ENCODE measurements around the gene MARVELD2. TPM values are rescaled to one million over a fixed set of nuclear protein-coding genes. Genes with fewer than 3 reads are reported as not detected.
"Not testable (repeated sequence)": the region's sequence is repeated elsewhere in the genome, so short reads cannot be mapped to it uniquely, and the experiment has no call there.

Gene MARVELD2
- total and polyA plus RNA-seq, 2 donors from 2014 or later: 8.5 to 41.2 TPM

DNA sequence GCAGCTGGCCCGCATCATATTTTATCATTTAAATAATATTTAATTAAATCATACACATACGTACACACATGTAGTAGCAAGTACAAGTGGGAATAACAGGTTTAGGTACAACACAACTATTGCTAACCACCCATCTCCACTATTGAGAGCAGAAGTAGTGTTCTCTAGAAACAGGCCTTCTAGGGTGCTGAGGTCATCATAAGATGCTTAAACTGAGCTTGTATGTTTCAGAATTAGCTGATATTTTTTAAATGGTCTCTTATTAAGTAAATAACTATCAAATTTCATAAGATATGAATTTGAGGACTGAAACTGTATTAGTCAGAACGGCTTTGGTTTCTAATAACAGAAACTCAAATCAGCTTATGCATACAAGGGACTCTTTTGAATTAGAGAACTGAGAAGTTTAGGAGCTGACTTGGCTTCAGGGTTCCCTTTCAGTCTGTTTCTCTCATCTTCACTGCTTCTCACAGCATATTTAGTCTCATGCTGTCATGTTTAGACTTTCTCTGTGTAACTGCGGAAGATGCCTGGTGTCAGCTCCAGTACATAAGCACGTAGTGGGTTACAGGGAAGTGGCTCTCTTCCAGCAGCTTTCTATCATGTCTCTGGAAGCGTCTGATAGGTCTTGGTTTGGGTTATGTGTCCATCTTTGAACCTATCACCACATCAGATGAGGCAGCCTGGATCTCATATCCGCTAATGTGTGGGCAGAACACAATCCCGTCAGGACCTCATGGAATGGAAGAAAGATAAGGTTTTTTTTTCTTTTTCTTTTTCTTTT, 52.7 kb downstream of the MARVELD2 start:
- H3K9ac ChIP-seq (ENCODE audit: low read length in 3 of 3): no peak overlapping the region
- no peaks in the 10 kb centered on the region for H3K36me3 ChIP-seq (ENCODE audit: control insufficient read depth in 2 of 3, insufficient read depth in 3 of 3, low read length in 3 of 3)
- no peak overlapping the region for H3K27ac ChIP-seq (ENCODE audit: low read depth in 2 of 2, low read length in 2 of 2)
- H3K27me3 ChIP-seq (ENCODE audit: control insufficient read depth, insufficient read depth, low read length): no peaks in the 10 kb centered on the region
- H3K9me3 ChIP-seq (ENCODE audit: control insufficient read depth in 2 of 3, insufficient read depth in 1 of 3, low read length in 3 of 3): no peaks in the 10 kb centered on the region
- no peak overlapping the region for H3K4me3 ChIP-seq (ENCODE audit: low read length in 3 of 3)
- no peaks in the 10 kb centered on the region for H3K4me1 ChIP-seq (ENCODE audit: control insufficient read depth in 2 of 3, insufficient read depth in 2 of 3, low read depth in 1 of 3, low read length in 3 of 3)
- FAIRE-seq (no peak), DNase-seq (no peak)
- intact Hi-C loops (cut with DNase I): no loop called here
- TF ChIP-seq CTCF (IDR thresholded peaks at IDR 0.05; ENCODE audit: borderline replicate concordance, extremely low read depth, insufficient read depth): no peak

- no peak for TF ChIP-seq CTCF (IDR thresholded peaks at IDR 0.05; ENCODE audit: borderline replicate concordance, extremely low read depth, insufficient read depth)
- intact Hi-C loops (cut with DNase I): no loop called here
- Histone ChIP-seq H3K9me3 (ENCODE audit: control insufficient read depth in 2 of 3, insufficient read depth in 1 of 3, low read length in 3 of 3) (no peaks in the 10 kb centered on the region), H3K27me3 (ENCODE audit: control insufficient read depth, insufficient read depth, low read length) (no peaks in the 10 kb centered on the region), H3K9ac (ENCODE audit: low read length in 3 of 3) (no peak overlapping the region), H3K4me1 (ENCODE audit: control insufficient read depth in 2 of 3, insufficient read depth in 2 of 3, low read depth in 1 of 3, low read length in 3 of 3) (no peaks in the 10 kb centered on the region), H3K36me3 (ENCODE audit: control insufficient read depth in 2 of 3, insufficient read depth in 3 of 3, low read length in 3 of 3) (no peaks in the 10 kb centered on the region), H3K4me3 (ENCODE audit: low read length in 3 of 3) (no peak overlapping the region), H3K27ac (ENCODE audit: low read depth in 2 of 2, low read length in 2 of 2) (no peak overlapping the region)
- no peak for FAIRE-seq
- no peak for DNase-seq
Measured at GRCh38 chr5:69468631-69469030, 53.7 kb downstream of the MARVELD2 start.

DNA sequence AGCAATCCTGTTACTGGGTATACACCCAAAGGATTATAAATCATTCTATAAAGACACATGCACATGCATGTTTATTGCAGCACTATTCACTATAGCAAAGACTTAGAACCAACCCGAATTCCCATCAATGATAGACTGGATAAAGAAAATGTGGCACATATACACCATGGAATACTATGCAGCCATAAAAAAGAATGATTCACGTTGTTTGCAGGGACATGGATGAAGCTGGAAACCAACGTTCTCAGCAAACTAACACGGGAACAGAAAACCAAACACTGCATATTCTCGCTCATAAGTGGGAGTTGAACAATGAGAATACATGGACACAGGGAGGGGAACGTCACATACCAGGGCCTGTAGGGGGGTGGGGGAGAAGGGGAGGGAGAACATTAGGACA, 56.6 kb downstream of the MARVELD2 start:
- H3K36me3 ChIP-seq (ENCODE audit: control insufficient read depth in 2 of 3, insufficient read depth in 3 of 3, low read length in 3 of 3); intact Hi-C loops (cut with DNase I); H3K4me1 ChIP-seq (ENCODE audit: control insufficient read depth in 2 of 3, insufficient read depth in 2 of 3, low read depth in 1 of 3, low read length in 3 of 3); H3K4me3 ChIP-seq (ENCODE audit: low read length in 3 of 3); H3K27me3 ChIP-seq (ENCODE audit: control insufficient read depth, insufficient read depth, low read length); H3K27ac ChIP-seq (ENCODE audit: low read depth in 2 of 2, low read length in 2 of 2); FAIRE-seq; H3K9me3 ChIP-seq (ENCODE audit: control insufficient read depth in 2 of 3, insufficient read depth in 1 of 3, low read length in 3 of 3); H3K9ac ChIP-seq (ENCODE audit: low read length in 3 of 3); DNase-seq: not testable (repeated sequence)

GRCh38 chr5:69472535-69473143, 57.7 kb downstream of the MARVELD2 start:
- H3K9ac ChIP-seq (ENCODE audit: low read length in 3 of 3); H3K9me3 ChIP-seq (ENCODE audit: control insufficient read depth in 2 of 3, insufficient read depth in 1 of 3, low read length in 3 of 3); H3K27ac ChIP-seq (ENCODE audit: low read depth in 2 of 2, low read length in 2 of 2); FAIRE-seq; H3K27me3 ChIP-seq (ENCODE audit: control insufficient read depth, insufficient read depth, low read length); DNase-seq; intact Hi-C loops (cut with DNase I); H3K36me3 ChIP-seq (ENCODE audit: control insufficient read depth in 2 of 3, insufficient read depth in 3 of 3, low read length in 3 of 3); H3K4me1 ChIP-seq (ENCODE audit: control insufficient read depth in 2 of 3, insufficient read depth in 2 of 3, low read depth in 1 of 3, low read length in 3 of 3); H3K4me3 ChIP-seq (ENCODE audit: low read length in 3 of 3): not testable (repeated sequence)

All from kidney (tissue), 14 donors.